ENCODE data around the gene KCNN3. TPM values are rescaled to one million over a fixed set of nuclear protein-coding genes. Genes with fewer than 3 reads are reported as not detected.

Gene KCNN3
- total and polyA plus RNA-seq, 2 of the 8 experiments (the other 6 are each of a cell fraction or from before 2014, with no cell fraction given), result 2.8 to 3.7 TPM

DNA sequence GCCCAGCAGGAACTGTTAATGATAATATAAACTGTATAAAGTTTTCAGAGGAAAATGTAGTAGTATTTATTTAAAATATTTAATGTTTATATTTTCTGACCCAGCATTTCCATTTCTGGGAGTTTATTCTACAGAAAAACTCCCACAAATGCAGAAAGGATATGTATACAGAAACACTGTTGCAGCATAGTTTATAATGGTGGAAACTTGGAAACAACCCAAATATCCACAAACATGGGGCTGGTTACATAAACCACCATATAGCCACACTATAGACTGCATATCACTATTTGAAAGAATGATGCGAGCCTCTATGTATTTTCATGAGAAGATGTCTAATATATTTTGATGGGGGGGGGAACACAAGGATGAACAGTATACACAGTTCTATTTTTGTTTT, 31.5 kb upstream of the KCNN3 start:
- Histone ChIP-seq H2BK12ac (ENCODE audit: low read depth, low read length) (no peak overlapping the region), H4K5ac (ENCODE audit: insufficient read length, low read depth, low read length) (no peak overlapping the region), H4K91ac (replicated peaks; ENCODE audit: insufficient read length, low read length) (no peak overlapping the region), H3K27ac (ENCODE audit: low read depth, low read length) (no peak overlapping the region), H2BK15ac (ENCODE audit: low read length) (no peak overlapping the region), H2AFZ (ENCODE audit: low read length) (no peak overlapping the region), H3K14ac (ENCODE audit: insufficient read length) (no peak overlapping the region), H4K8ac (ENCODE audit: extremely low read depth, insufficient read depth, low read length) (no peak overlapping the region), H3K4me2 (ENCODE audit: insufficient read depth in 1 of 2, low read depth in 2 of 2, low read length in 2 of 2) (no peak overlapping the region), H3K36me3 (ENCODE audit: control insufficient read depth in 2 of 4, insufficient read depth in 4 of 4, low read length in 3 of 4) (no peaks in the 10 kb centered on the region), H3K9me3 (ENCODE audit: insufficient read depth in 2 of 2, low read depth in 1 of 2, low read length in 1 of 2) (no peaks in the 10 kb centered on the region), H2BK5ac (ENCODE audit: low read depth, low read length) (no peak overlapping the region), H3K9ac (replicated peaks in 1 of 4; ENCODE audit: extremely low read depth in 1 of 4, low read depth in 3 of 4, low read length in 3 of 4) (no peak overlapping the region), H2BK120ac (replicated peaks; ENCODE audit: low read depth, low read length) (no peak overlapping the region), H3K27me3 (replicated peaks in 1 of 4; ENCODE audit: control insufficient read depth in 3 of 4, extremely low read depth in 1 of 4, insufficient read depth in 3 of 4, low read length in 3 of 4) (no peaks in the 10 kb centered on the region), H3K23ac (ENCODE audit: insufficient read length) (no peak overlapping the region), H3K79me2 (ENCODE audit: control insufficient read depth in 1 of 2, insufficient read depth in 2 of 2, low read length in 2 of 2) (no peaks in the 10 kb centered on the region), H2AK5ac (ENCODE audit: low read depth, low read length) (no peak overlapping the region), H3K4me1 (replicated peaks in 1 of 4; ENCODE audit: control insufficient read depth in 3 of 4, insufficient read depth in 4 of 4, low read length in 3 of 4) (no peaks in the 10 kb centered on the region; a peak in 1 of 7 replicates), H3K18ac (ENCODE audit: extremely low read depth, low read length) (no peak overlapping the region), H2BK20ac (ENCODE audit: low read length) (no peak overlapping the region), H3K79me1 (ENCODE audit: low read depth, low read length) (no peaks in the 10 kb centered on the region), H3K4ac (replicated peaks; ENCODE audit: insufficient read length, low read depth, low read length) (no peak overlapping the region), H4K20me1 (replicated peaks in 1 of 2; ENCODE audit: control insufficient read depth in 1 of 2, insufficient read depth in 2 of 2, low read length in 2 of 2) (no peaks in the 10 kb centered on the region), H3K4me3 (ENCODE audit: extremely low read depth in 1 of 4, insufficient read depth in 2 of 4, low read depth in 3 of 4, low read length in 4 of 4) (no peak overlapping the region), H3K23me2 (ENCODE audit: low read depth, low read length) (peaks cover 3% of the 10 kb centered on the region; the same call in 1 of the 2 replicates), H3K56ac (replicated peaks; ENCODE audit: insufficient read length, low read depth, low read length) (no peak overlapping the region)
- 89% methylated on average over 1 of the region's 1 CpG; no CpG with 5 or more reads in 1 of the 2 experiments for WGBS, 2 experiments (ENCODE audit: extremely low coverage in 1 of 2, insufficient coverage in 1 of 2, insufficient read length in 1 of 2, insufficient replicate concordance in 2 of 2, low coverage in 1 of 2, low lambda C conversion rate in 2 of 2, missing lambda C conversion rate in 1 of 2)
- DNase-seq (ENCODE audit: low read depth in 1 of 2, low spot score in 2 of 2) (no peak), FAIRE-seq (no peak)
- TF ChIP-seq RBBP5 (IDR thresholded peaks at IDR 0.05; ENCODE audit: borderline replicate concordance, low read depth, low read length) (no peak), BCL11A (IDR thresholded peaks at IDR 0.05; ENCODE audit: low read depth in 2 of 2, low read length in 2 of 2) (no peak), BRCA1 (IDR thresholded peaks at IDR 0.05; ENCODE audit: low read depth, low read length) (no peak), SAP30 (IDR thresholded peaks at IDR 0.05; ENCODE audit: insufficient read depth, insufficient replicate concordance, low read length) (no peak), SP2 (IDR thresholded peaks at IDR 0.05; ENCODE audit: low read length) (no peak)
- CTCF ChIA-PET (ENCODE audit: partially characterized antibody), result interaction anchor here (0.6 to 1.5 kb wide), 3 partner anchors 11 to 19 kb away, joined by 3 to 5 read pairs (median 3); no protein-coding TSS in a partner anchor
- POLR2A ChIA-PET (ENCODE audit: partially characterized antibody), result no interaction called here
